Measurements from ENCODE around the gene SLC22A1.
"Not testable (repeated sequence)": the region's sequence is repeated elsewhere in the genome, so short reads cannot be mapped to it uniquely, and the experiment has no call there.

Gene SLC22A1

GRCh38 chr6:160124605-160125004 lies 3.0 kb downstream of the SLC22A1 start:
- FAIRE-seq = no peak

GRCh38 chr6:160125105-160125504 lies 3.5 kb downstream of the SLC22A1 start:
- FAIRE-seq = not testable (repeated sequence)

GRCh38 chr6:160127270-160128124 lies 5.9 kb downstream of the SLC22A1 start:
- FAIRE-seq = no peak

GRCh38 chr6:160128125-160128683 lies 6.6 kb downstream of the SLC22A1 start:
- no peak for FAIRE-seq

GRCh38 chr6:160128879-160129516 lies 7.4 kb downstream of the SLC22A1 start:
- FAIRE-seq = no peak

GRCh38 chr6:160129881-160130615 lies 8.4 kb downstream of the SLC22A1 start:
- FAIRE-seq = no peak

GRCh38 chr6:160130729-160131484 lies 9.3 kb downstream of the SLC22A1 start:
- no peak for FAIRE-seq

GRCh38 chr6:160131636-160132296 lies 10.2 kb downstream of the SLC22A1 start:
- no peak for FAIRE-seq

GRCh38 chr6:160132297-160132637 lies 10.7 kb downstream of the SLC22A1 start:
- no peak for FAIRE-seq

- FAIRE-seq = no peak
These were observed 11.2 kb downstream of the SLC22A1 start for GRCh38 chr6:160132776-160133338.

- FAIRE-seq = no peak
These were observed 12.1 kb downstream of the SLC22A1 start for GRCh38 chr6:160133441-160134336.

GRCh38 chr6:160134337-160134751 lies 12.7 kb downstream of the SLC22A1 start:
- not testable (repeated sequence) for FAIRE-seq

- FAIRE-seq = no peak
These were observed 13.3 kb downstream of the SLC22A1 start for GRCh38 chr6:160134779-160135547.

GRCh38 chr6:160135907-160136655 lies 14.5 kb downstream of the SLC22A1 start:
- FAIRE-seq = no peak

GRCh38 chr6:160137130-160137988 lies 15.7 kb downstream of the SLC22A1 start:
- no peak for FAIRE-seq

- no peak for FAIRE-seq
These were observed 16.6 kb downstream of the SLC22A1 start for GRCh38 chr6:160137989-160138835.

Measured in colon (tissue), 2 donors.